Smooth muscle cell (in vitro differentiated cells): ENCODE results near the gene PDZD11. TPM values are rescaled to one million over a fixed set of nuclear protein-coding genes. Genes with fewer than 3 reads are reported as not detected.

ENCODE experiments used
- DNase-seq: peaks from one replicate; lab custom pipeline; 2025; ENCODE audit not compliant: unreplicated experiment; lab: John Stamatoyannopoulos, UW
- H2AFZ ChIP-seq: fragments of 200-600 bp; sonication (generic); 2 replicates; pipeline ENCODE4 v1.6.0; 2016; ENCODE audit warnings: antibody characterized with exemption, low read depth, mild to moderate bottlenecking
- H3F3A ChIP-seq: fragments of 200-600 bp; sonication (generic); 2 replicates; pipeline ENCODE4 v1.6.0; 2017; ENCODE audit warnings: antibody characterized with exemption, low read depth
- H3K27ac ChIP-seq: fragments of 200-600 bp; sonication (generic); 2 replicates; pipeline ENCODE4 v1.5.1; 2016; ENCODE audit warnings: low read depth, mild to moderate bottlenecking
- H3K27me3 ChIP-seq: fragments of 200-600 bp; sonication (generic); 2 replicates; pipeline ENCODE4 v1.6.1; 2016; ENCODE audit warnings: low read depth, mild to moderate bottlenecking
- H3K36me3 ChIP-seq: fragments of 200-600 bp; sonication (generic); 2 replicates; pipeline ENCODE4 v1.5.1; 2016; ENCODE audit warnings: low read depth
- H3K4me1 ChIP-seq: fragments of 200-600 bp; sonication (generic); 2 replicates; pipeline ENCODE4 v1.5.1; 2016; ENCODE audit warnings: low read depth
- H3K4me2 ChIP-seq: fragments of 200-600 bp; sonication (generic); 2 replicates; pipeline ENCODE4 v1.6.0; 2016; ENCODE audit warnings: mild to moderate bottlenecking
- H3K4me3 ChIP-seq: fragments of 200-600 bp; sonication (generic); 2 replicates; pipeline ENCODE4 v1.5.1; 2016; ENCODE audit warnings: mild to moderate bottlenecking
- H3K79me2 ChIP-seq: fragments of 200-600 bp; sonication (generic); 2 replicates; pipeline ENCODE4 v1.6.0; 2016; ENCODE audit warnings: low read depth, mild to moderate bottlenecking
- H3K9ac ChIP-seq: fragments of 200-600 bp; sonication (generic); 2 replicates; pipeline ENCODE4 v1.6.0; 2016; ENCODE audit warnings: low read depth
- H3K9me3 ChIP-seq: fragments of 200-600 bp; sonication (generic); replicated peaks from 2 replicates; pipeline ENCODE4 v1.5.1; 2016; ENCODE audit warnings: low read depth
- H4K20me1 ChIP-seq: fragments of 200-600 bp; sonication (generic); 2 replicates; pipeline ENCODE4 v1.6.0; 2016; ENCODE audit warnings: low read depth
- WGBS: methylation state at CpG from one replicate; pipeline ENCODE4 v1.1.7; 2016; ENCODE audit warnings: low lambda C conversion rate; 5-methylcytosine and 5-hydroxymethylcytosine counted together
- polyA plus RNA-seq: library from polyadenylated mRNA; unstranded; fragments of >200 nt; fragmentation: Nextera tagmentation; extraction: Ambion mirVana; gene quantifications from 2 replicates; pipeline ENCODE4 v1.2.1, GENCODE V29; 2016
- total RNA-seq: library from RNA; depleted of rRNA; stranded (reverse); fragments of >200 nt; gene quantifications from 2 replicates; pipeline ENCODE4 v1.2.3, GENCODE V29; 2014
- TF ChIP-seq, protein P1 (sequence below): fragments of 200-600 bp; sonication (generic); IDR thresholded peaks from 2 replicates; pipeline ENCODE4 v1.5.1; 2017; ENCODE audit warnings: borderline replicate concordance, mild to moderate bottlenecking, antibody characterized with exemption; ENCODE audit not compliant: insufficient read depth, poor library complexity, severe bottlenecking

PDZD11 gene
- total and polyA plus RNA-seq, 2 experiments from 2014 or later: 63.1 to 69.7 TPM

GRCh38 chrX:70268034-70268433 lies 21.7 kb downstream of the PDZD11 start, which contains the start of gene ARR3:
TSS of gene ARR3 (plus strand) at chrX:70268334. CDS start at chrX:70269386, 1,052 bp downstream.
- Histone ChIP-seq H3K27ac (no peak within 1 kb of the TSS), H3K36me3 (no peaks in the 10 kb centered on the region), H3K4me3 (no peak within 1 kb of the TSS), H2AFZ (no peak within 1 kb of the TSS), H3F3A (no peaks in the 10 kb centered on the region), H3K79me2 (no peaks in the 10 kb centered on the region), H3K9ac (no peak within 1 kb of the TSS), H3K4me1 (no peaks in the 10 kb centered on the region), H4K20me1 (no peaks in the 10 kb centered on the region), H3K9me3 (no peaks in the 10 kb centered on the region), H3K4me2 (no peak within 1 kb of the TSS), H3K27me3 (no peaks in the 10 kb centered on the region)
- no peak for DNase-seq
- TF ChIP-seq, protein P1, sequence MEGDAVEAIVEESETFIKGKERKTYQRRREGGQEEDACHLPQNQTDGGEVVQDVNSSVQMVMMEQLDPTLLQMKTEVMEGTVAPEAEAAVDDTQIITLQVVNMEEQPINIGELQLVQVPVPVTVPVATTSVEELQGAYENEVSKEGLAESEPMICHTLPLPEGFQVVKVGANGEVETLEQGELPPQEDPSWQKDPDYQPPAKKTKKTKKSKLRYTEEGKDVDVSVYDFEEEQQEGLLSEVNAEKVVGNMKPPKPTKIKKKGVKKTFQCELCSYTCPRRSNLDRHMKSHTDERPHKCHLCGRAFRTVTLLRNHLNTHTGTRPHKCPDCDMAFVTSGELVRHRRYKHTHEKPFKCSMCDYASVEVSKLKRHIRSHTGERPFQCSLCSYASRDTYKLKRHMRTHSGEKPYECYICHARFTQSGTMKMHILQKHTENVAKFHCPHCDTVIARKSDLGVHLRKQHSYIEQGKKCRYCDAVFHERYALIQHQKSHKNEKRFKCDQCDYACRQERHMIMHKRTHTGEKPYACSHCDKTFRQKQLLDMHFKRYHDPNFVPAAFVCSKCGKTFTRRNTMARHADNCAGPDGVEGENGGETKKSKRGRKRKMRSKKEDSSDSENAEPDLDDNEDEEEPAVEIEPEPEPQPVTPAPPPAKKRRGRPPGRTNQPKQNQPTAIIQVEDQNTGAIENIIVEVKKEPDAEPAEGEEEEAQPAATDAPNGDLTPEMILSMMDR: no peak

- no peaks in the 10 kb centered on the region for H3F3A ChIP-seq
- H3K9ac ChIP-seq: no peak overlapping the region
- 59% methylated on average over 3 of the region's 3 CpGs for WGBS
- DNase-seq: no peak
- no peaks in the 10 kb centered on the region for H3K9me3 ChIP-seq
- no peaks in the 10 kb centered on the region for H3K27me3 ChIP-seq
- H3K27ac ChIP-seq: no peak overlapping the region
- H3K4me1 ChIP-seq: no peaks in the 10 kb centered on the region
- H3K79me2 ChIP-seq: no peaks in the 10 kb centered on the region
- no peaks in the 10 kb centered on the region for H4K20me1 ChIP-seq
- no peak overlapping the region for H3K4me3 ChIP-seq
- H3K4me2 ChIP-seq: no peak overlapping the region
- no peak overlapping the region for H2AFZ ChIP-seq
- TF ChIP-seq, protein P1: no peak
- no peaks in the 10 kb centered on the region for H3K36me3 ChIP-seq
These were observed 24.9 kb downstream of the PDZD11 start for GRCh38 chrX:70264784-70265183.

- H3F3A ChIP-seq: no peaks in the 10 kb centered on the region
- no peak overlapping the region for H3K9ac ChIP-seq
- H3K36me3 ChIP-seq: no peaks in the 10 kb centered on the region
- H3K4me1 ChIP-seq: no peaks in the 10 kb centered on the region
- 29% methylated on average over 7 of the region's 7 CpGs for WGBS
- no peak for DNase-seq
- H3K79me2 ChIP-seq: no peaks in the 10 kb centered on the region
- H4K20me1 ChIP-seq: no peaks in the 10 kb centered on the region
- no peaks in the 10 kb centered on the region for H3K27me3 ChIP-seq
- no peaks in the 10 kb centered on the region for H3K9me3 ChIP-seq
- H3K4me3 ChIP-seq: no peak overlapping the region
- no peak overlapping the region for H3K4me2 ChIP-seq
- H3K27ac ChIP-seq: no peak overlapping the region
- no peak overlapping the region for H2AFZ ChIP-seq
- TF ChIP-seq, protein P1: peak; percentile 46
These were observed 26.7 kb downstream of the PDZD11 start for GRCh38 chrX:70262952-70263567.

GRCh38 chrX:70260104-70260503 lies 29.6 kb downstream of the PDZD11 start, which contains the start of gene P2RY4:
TSS of gene P2RY4 (minus strand) at chrX:70260204. CDS start at chrX:70259624, 580 bp downstream.
- Histone ChIP-seq H3K79me2 (no peaks in the 10 kb centered on the region), H3F3A (no peaks in the 10 kb centered on the region), H2AFZ (no peak within 1 kb of the TSS), H3K4me1 (no peaks in the 10 kb centered on the region), H3K4me2 (no peak within 1 kb of the TSS), H3K36me3 (no peaks in the 10 kb centered on the region), H3K27me3 (no peaks in the 10 kb centered on the region), H3K27ac (no peak within 1 kb of the TSS), H3K4me3 (no peak within 1 kb of the TSS), H3K9ac (no peak within 1 kb of the TSS), H3K9me3 (no peaks in the 10 kb centered on the region), H4K20me1 (no peaks in the 10 kb centered on the region)
- WGBS: 63% methylated on average over 4 of the region's 4 CpGs
- DNase-seq: no peak
- TF ChIP-seq, protein P1: no peak
